Cardiac muscle cell (in vitro differentiated cells and primary cell): ENCODE results near the gene HIF1AN. TPM values are rescaled to one million over a fixed set of nuclear protein-coding genes. Genes with fewer than 3 reads are reported as not detected.

Experiments used
- DNase-seq, 2 donors: peaks; one replicate each; pipeline versions ENCODE4 v3.0.0 to v3.0.0-alpha.2; 2010 to 2017; ENCODE audit warnings: low read depth in 1 of 2, low spot score in 1 of 2
- H3K27ac ChIP-seq: fragments of 200-600 bp; sonication (generic); 2 replicates; pipeline ENCODE4 v1.5.1; 2016
- H3K27me3 ChIP-seq: fragments of 200-600 bp; sonication (generic); 2 replicates; pipeline ENCODE4 v1.6.0; 2016; ENCODE audit warnings: control low read depth
- H3K36me3 ChIP-seq: fragments of 200-600 bp; sonication (generic); 2 replicates; pipeline ENCODE4 v1.5.1; 2016; ENCODE audit warnings: control low read depth
- H3K4me1 ChIP-seq: fragments of 200-600 bp; sonication (generic); 2 replicates; pipeline ENCODE4 v1.8.1; 2017; ENCODE audit warnings: low read depth, mild to moderate bottlenecking, mixed run types
- H3K4me3 ChIP-seq: fragments of 200-600 bp; sonication (generic); 2 replicates; pipeline ENCODE4 v1.5.1; 2016; ENCODE audit warnings: mild to moderate bottlenecking
- H3K9me3 ChIP-seq: fragments of 200-600 bp; sonication (generic); 2 replicates; pipeline ENCODE4 v1.5.1; 2017; ENCODE audit warnings: low read depth, mild to moderate bottlenecking, control low read depth
- CTCF ChIP-seq: IDR thresholded peaks from 2 replicates; pipeline ENCODE4 v1.5.1; 2012; ENCODE audit warnings: low read depth, mild to moderate bottlenecking, low read length
- polyA plus RNA-seq: library from polyadenylated mRNA; unstranded; fragments of >200 nt; fragmentation: Nextera tagmentation; extraction: Ambion mirVana; gene quantifications from 2 replicates; pipeline ENCODE4 v1.2.1, GENCODE V29; 2016
- total RNA-seq: library from RNA; depleted of rRNA; stranded (reverse); fragments of >200 nt; gene quantifications from 2 replicates; pipeline ENCODE4 v1.2.3, GENCODE V29; 2016

HIF1AN gene
- total and polyA plus RNA-seq, 2 experiments from 2014 or later, result 20.3 to 40.2 TPM

- H3K36me3 ChIP-seq, result peaks cover 29% of the 10 kb centered on the region
- no peak overlapping the region for H3K27ac ChIP-seq
- no peak for TF ChIP-seq CTCF
- H3K4me1 ChIP-seq, result no peaks in the 10 kb centered on the region
- no peaks in the 10 kb centered on the region for H3K27me3 ChIP-seq
- no peaks in the 10 kb centered on the region for H3K9me3 ChIP-seq
- DNase-seq, result no peak
- no peak overlapping the region for H3K4me3 ChIP-seq
Measured at GRCh38 chr10:100498059-100498458, 37.7 kb upstream of the HIF1AN start.

- Histone ChIP-seq H3K36me3 (peaks cover 24% of the 10 kb centered on the region), H3K27ac (no peak overlapping the region), H3K4me1 (peaks cover 10% of the 10 kb centered on the region), H3K4me3 (no peak overlapping the region), H3K9me3 (no peaks in the 10 kb centered on the region), H3K27me3 (no peaks in the 10 kb centered on the region)
- DNase-seq, result no peak
- no peak for TF ChIP-seq CTCF
Measured at GRCh38 chr10:100501423-100501822, 34.3 kb upstream of the HIF1AN start.

- H3K9me3 ChIP-seq, result no peaks in the 10 kb centered on the region
- peaks cover 27% of the 10 kb centered on the region for H3K36me3 ChIP-seq
- H3K27me3 ChIP-seq, result no peaks in the 10 kb centered on the region
- no peak overlapping the region for H3K4me3 ChIP-seq
- no peak for TF ChIP-seq CTCF
- H3K4me1 ChIP-seq, result peaks cover 10% of the 10 kb centered on the region
- H3K27ac ChIP-seq, result no peak overlapping the region
- no peak for DNase-seq
Measured at GRCh38 chr10:100502926-100503494, 32.7 kb upstream of the HIF1AN start.

- peak overlapping the region; percentile 78 for H3K27ac ChIP-seq
- H3K36me3 ChIP-seq, result peaks cover 19% of the 10 kb centered on the region
- H3K27me3 ChIP-seq, result no peaks in the 10 kb centered on the region
- TF ChIP-seq CTCF, result no peak
- H3K4me3 ChIP-seq, result no peak overlapping the region
- H3K4me1 ChIP-seq, result peaks cover 10% of the 10 kb centered on the region
- DNase-seq, result peak; percentile 8 to 46
- no peaks in the 10 kb centered on the region for H3K9me3 ChIP-seq
Measured at GRCh38 chr10:100504096-100504495, 31.6 kb upstream of the HIF1AN start.

- Histone ChIP-seq H3K4me3 (no peak overlapping the region), H3K27ac (no peak overlapping the region), H3K27me3 (no peaks in the 10 kb centered on the region), H3K36me3 (peaks cover 14% of the 10 kb centered on the region), H3K4me1 (peaks cover 10% of the 10 kb centered on the region), H3K9me3 (no peaks in the 10 kb centered on the region)
- DNase-seq, result no peak
- no peak for TF ChIP-seq CTCF
Measured at GRCh38 chr10:100505164-100505563, 30.6 kb upstream of the HIF1AN start.
